Gastroesophageal sphincter (tissue), 3 donors: ENCODE results near the gene WDR49.

Experiments
- EP300 ChIP-seq: sonication (generic); formaldehyde crosslinking; IDR thresholded peaks from one replicate; pipeline ENCODE4 v1.6.1; 2017; ENCODE audit warnings: antibody characterized with exemption, mild to moderate bottlenecking
- POLR2A ChIP-seq, 2 donors: fragments of 450-650 bp; IDR thresholded peaks; one replicate each; pipeline ENCODE4 v1.6.1; 2017; ENCODE audit warnings: antibody characterized with exemption in 2 of 2, mild to moderate bottlenecking in 2 of 2, moderate library complexity in 1 of 2
- POLR2AphosphoS5 ChIP-seq: sonication (generic); formaldehyde crosslinking; IDR thresholded peaks from one replicate; pipeline ENCODE4 v1.6.1; 2017; ENCODE audit warnings: antibody characterized with exemption
- TF ChIP-seq, protein P1 (sequence below), 4 experiments: fragments of 200-600 bp in 2 of 4; fragments of 450-650 bp in 2 of 4; sonication (generic) in 1 of 4; IDR thresholded peaks; one replicate each; pipeline ENCODE4 v1.5.1; 2017 to 2019; ENCODE audit warnings: antibody characterized with exemption in 4 of 4, mild to moderate bottlenecking in 2 of 4, moderate library complexity in 2 of 4

GRCh38 chr3:167484551-167484950, 169.2 kb downstream of the WDR49 start:
- TF ChIP-seq EP300 (no peak), POLR2AphosphoS5 (no peak), POLR2A (IDR thresholded peaks at IDR 0.05) (no peak)
- TF ChIP-seq, protein P1, sequence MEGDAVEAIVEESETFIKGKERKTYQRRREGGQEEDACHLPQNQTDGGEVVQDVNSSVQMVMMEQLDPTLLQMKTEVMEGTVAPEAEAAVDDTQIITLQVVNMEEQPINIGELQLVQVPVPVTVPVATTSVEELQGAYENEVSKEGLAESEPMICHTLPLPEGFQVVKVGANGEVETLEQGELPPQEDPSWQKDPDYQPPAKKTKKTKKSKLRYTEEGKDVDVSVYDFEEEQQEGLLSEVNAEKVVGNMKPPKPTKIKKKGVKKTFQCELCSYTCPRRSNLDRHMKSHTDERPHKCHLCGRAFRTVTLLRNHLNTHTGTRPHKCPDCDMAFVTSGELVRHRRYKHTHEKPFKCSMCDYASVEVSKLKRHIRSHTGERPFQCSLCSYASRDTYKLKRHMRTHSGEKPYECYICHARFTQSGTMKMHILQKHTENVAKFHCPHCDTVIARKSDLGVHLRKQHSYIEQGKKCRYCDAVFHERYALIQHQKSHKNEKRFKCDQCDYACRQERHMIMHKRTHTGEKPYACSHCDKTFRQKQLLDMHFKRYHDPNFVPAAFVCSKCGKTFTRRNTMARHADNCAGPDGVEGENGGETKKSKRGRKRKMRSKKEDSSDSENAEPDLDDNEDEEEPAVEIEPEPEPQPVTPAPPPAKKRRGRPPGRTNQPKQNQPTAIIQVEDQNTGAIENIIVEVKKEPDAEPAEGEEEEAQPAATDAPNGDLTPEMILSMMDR (IDR thresholded peaks at IDR 0.05): no peak
